D721Med (cell line): ENCODE results near the gene SSBP1.

ENCODE experiments used
- DNase-seq: peaks from one replicate; pipeline ENCODE4 v3.0.0; 2011; ENCODE audit warnings: low spot score; ENCODE audit not compliant: insufficient read length
- FAIRE-seq: peaks from 2 replicates; lab custom pipeline; 2011; peaks lifted over from hg19 to GRCh38; lab: Jason Lieb, UNC
- TF ChIP-seq, protein P1 (sequence below): IDR thresholded peaks from 2 replicates; pipeline ENCODE4 v1.5.1; 2012; ENCODE audit warnings: mild to moderate bottlenecking, control low read depth; ENCODE audit not compliant: insufficient read depth; ENCODE audit errors: missing control alignments

SSBP1 gene

DNA sequence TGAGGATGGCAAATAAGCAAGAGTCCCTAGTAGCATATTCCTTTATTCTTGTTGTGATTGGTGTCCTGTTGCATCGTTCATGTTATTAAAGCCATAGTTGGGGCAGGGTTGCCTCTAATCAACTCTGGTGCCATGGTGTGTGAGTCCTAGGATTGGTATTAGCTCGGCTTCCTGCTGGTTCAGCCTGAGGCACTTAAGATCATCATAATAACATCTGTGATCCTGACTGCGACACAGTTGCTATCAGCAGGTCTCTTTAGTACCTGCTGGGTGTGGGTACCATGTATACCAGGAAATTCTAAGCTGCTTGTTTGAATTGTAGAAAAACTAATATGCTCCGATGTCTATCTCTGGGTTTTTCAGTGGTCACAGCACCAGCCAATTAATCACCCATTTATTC lies 28.4 kb upstream of the SSBP1 start:
- FAIRE-seq (no peak), DNase-seq (no peak)
- TF ChIP-seq, protein P1, sequence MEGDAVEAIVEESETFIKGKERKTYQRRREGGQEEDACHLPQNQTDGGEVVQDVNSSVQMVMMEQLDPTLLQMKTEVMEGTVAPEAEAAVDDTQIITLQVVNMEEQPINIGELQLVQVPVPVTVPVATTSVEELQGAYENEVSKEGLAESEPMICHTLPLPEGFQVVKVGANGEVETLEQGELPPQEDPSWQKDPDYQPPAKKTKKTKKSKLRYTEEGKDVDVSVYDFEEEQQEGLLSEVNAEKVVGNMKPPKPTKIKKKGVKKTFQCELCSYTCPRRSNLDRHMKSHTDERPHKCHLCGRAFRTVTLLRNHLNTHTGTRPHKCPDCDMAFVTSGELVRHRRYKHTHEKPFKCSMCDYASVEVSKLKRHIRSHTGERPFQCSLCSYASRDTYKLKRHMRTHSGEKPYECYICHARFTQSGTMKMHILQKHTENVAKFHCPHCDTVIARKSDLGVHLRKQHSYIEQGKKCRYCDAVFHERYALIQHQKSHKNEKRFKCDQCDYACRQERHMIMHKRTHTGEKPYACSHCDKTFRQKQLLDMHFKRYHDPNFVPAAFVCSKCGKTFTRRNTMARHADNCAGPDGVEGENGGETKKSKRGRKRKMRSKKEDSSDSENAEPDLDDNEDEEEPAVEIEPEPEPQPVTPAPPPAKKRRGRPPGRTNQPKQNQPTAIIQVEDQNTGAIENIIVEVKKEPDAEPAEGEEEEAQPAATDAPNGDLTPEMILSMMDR, result no peak

DNA sequence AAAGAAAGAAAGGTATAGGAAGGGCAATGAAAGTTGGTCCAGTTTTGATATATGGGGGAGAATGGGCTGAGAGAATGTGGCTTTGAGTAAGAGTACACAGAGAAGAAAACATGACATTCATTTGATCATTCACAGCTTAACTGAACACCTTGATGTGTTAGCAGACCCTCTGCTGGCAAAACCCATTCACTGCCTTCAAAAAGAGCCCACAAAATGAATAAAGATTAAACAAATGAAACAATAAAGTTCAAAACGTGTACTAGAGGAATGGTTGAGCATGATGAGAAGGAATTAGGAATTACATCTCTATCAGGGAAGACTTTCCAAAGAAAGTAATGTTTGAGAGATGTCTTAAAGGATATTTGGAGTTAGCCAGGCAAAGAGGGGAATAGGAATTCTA lies 27.9 kb upstream of the SSBP1 start:
- FAIRE-seq (no peak), DNase-seq (no peak)
- TF ChIP-seq, protein P1, result peak; percentile 1

DNA sequence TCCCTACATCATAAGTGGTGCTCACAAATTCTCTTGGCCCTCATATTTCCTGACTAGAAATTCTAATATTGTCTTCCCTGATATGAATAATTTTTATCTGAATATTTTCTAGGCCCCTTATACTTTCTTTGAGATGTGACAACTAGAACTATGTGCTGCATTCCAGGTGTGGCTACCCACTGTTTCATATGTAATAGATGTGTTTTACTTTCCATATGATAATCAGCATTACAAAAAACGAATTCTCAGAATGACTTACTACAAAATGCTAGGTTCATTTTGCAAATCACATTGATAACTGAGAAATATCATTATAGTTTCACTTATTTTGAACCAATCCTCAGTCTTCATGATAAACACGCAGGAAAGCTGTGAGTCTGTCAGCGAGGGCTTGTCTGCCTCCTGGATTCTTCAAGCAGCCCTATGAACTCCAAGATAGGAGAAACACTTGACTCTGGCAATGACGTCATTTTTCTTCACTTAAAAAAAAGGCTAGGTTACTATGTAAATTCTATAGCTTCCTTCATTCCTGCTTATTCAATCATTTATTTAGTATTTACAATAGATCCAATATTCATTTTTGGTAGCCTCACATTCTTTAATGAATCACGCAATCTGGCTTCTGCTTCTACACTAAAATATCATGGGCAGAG lies 25.4 kb upstream of the SSBP1 start:
- DNase-seq (no peak), FAIRE-seq (no peak)
- TF ChIP-seq, protein P1, result no peak

DNA sequence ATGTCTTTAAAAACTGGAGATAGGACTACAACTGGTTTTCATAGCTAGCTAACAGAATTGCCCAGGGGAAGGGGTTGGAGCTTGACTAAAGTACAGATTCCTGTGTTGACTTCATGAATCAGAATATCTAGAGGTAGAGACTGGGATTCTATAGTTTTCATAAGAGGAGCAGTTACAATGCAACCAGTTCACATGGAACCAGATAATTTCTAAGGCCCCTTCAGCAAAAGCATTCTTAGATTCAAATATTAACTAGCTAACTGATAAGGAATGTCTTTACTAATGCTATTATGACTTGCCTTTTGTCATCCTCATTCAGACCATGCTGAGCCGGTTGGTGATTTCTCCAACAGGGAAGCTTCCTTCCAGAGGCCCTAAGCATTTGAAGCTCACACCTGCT lies 24.3 kb upstream of the SSBP1 start:
- TF ChIP-seq, protein P1, result no peak
- FAIRE-seq (no peak), DNase-seq (no peak)

DNA sequence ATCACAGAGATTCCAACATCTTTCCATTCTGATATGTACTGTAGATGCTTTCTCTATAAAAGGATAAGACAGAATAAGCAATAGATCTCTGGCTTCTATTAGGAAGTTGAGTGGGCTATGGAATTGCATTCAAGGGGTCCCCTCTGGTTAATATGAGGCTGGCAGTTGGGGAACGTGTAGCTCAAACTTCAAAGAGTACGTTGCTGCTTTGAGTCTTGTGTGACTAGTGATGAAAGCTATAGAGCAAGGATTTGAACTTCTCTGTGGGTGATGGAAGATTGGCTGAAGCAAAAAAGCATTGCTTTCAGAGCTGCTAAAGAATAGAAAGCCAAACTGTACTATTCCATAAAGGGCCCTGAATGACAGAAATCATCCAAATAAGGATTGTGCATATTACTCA lies 23.6 kb upstream of the SSBP1 start:
- DNase-seq, result no peak
- FAIRE-seq, result no peak
- TF ChIP-seq, protein P1, result no peak

DNA sequence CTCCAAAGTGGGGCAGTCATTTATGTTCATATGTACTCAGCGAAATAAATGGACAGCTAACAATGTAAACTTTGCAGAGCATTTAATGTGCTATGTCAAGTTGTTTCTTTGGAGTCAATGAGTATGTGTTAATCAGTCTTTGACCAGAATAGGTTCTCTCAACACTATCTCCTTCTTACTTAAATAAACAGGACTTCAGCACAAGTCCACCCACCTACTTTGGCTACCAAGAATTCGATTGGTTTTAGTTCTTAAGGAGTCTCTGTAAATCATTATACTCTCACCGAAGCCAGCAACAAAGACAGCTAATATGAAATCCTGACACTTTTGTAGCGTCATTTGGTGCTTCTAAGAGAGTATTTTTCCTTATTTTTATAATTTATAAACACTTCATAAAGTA lies 23.1 kb upstream of the SSBP1 start:
- FAIRE-seq (no peak), DNase-seq (no peak)
- TF ChIP-seq, protein P1, result no peak

DNA sequence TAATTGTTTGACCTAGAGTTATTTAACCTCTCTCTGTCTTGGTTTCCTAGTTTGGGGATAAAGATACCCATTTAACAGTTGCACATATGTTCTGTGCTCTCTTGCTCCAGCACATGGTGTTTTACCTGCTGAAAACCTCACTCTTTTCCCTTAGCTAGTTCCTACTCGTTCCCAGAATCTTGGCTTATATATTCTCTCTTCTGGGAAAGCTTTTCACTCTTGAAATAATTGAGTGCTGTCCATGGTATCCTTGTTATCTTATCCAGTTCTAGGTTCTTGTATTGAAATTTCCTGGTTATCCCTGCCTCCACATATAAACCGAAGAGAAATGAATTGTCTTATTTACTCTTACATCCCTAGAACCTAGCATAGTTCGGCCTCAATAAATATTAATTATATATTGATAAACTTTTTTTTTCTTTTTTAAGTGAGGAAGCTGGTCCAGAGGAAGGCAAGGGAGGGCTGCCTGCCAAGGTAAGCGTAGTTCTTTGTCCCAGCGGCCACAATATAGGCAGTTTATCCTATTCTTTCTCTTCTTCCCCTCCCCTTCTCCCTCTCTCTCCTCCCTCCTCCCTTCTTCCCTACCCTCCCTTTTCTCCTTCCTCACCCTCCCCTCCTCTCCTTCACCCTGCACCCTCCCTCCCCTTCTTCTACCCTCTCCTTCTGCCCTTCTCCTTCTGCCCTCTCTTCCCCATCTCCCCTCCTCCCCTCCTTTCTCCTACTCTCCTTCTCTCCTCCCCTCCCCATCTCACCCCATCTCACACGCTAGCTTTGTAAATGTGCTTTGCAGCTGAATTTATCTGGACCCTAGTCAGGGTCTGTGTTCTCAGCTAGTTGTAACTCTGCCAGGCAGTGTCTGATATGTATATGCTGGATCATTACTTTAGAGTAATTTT lies 22.1 kb upstream of the SSBP1 start:
- TF ChIP-seq, protein P1, result no peak
- no peak for FAIRE-seq
- DNase-seq, result no peak
